K562 (cell line): ENCODE measurements around the gene FAM199X. TPM values are rescaled to one million over a fixed set of nuclear protein-coding genes. Genes with fewer than 3 reads are reported as not detected.

Experiments used
- ATAC-seq: fragments of 200-7000 bp; cut with Tn5 transposase; 3 replicates; pipeline ENCODE4 v1.9.1; 2020; ENCODE audit warnings: moderate library complexity
- BruUV-seq: library from RNA; stranded (reverse); fragments of 400-500 nt; replicated peaks from 2 replicates; lab custom pipeline; 2021; lab: Mats Ljungman, UMichigan
- CTCF ChIA-PET: fragments of 300-600 bp; formaldehyde crosslinking; extraction: SDS; loops from one replicate; lab custom pipeline; 2021; ENCODE audit warnings: low intra/inter-chr PET ratio; lab: Yijun Ruan, JAX
- POLR2A ChIA-PET: fragments of 300-600, 350-650 bp; sonication (Branson Sonifier 250); formaldehyde crosslinking; extraction: SDS; loops from one replicate; lab custom pipeline; 2021; ENCODE audit warnings: antibody characterized with exemption, inconsistent platforms; lab: Yijun Ruan, JAX
- DNase-seq, 4 experiments: peaks; one replicate each; pipeline versions ENCODE4 v3.0.0 to v3.0.0-alpha.2; 2011 to 2018; ENCODE audit warnings: low spot score in 3 of 4, mixed read lengths in 3 of 4; ENCODE audit errors: extremely low read depth in 1 of 4
- FAIRE-seq: peaks from 2 replicates; lab custom pipeline; 2011; peaks lifted over from hg19 to GRCh38; lab: Jason Lieb, UNC
- H2AFZ ChIP-seq: 2 replicates; pipeline ENCODE4 v1.6.0; 2011; ENCODE audit warnings: low read depth, low read length, control low read depth, inconsistent platforms
- H3K27ac ChIP-seq: fragments of 200-600 bp; 3 replicates; pipeline ENCODE4 v1.8.0; 2011; ENCODE audit warnings: low read depth, mild to moderate bottlenecking, control low read depth, inconsistent platforms, low read length, moderate library complexity, mixed read lengths; ENCODE audit errors: extremely low read depth
- H3K27me3 ChIP-seq, 2 experiments: fragments of 300-600 bp in 1 of 2; 2 replicates in 1 of 2; 3 replicates in 1 of 2; pipeline versions ENCODE4 v1.6.0 to v1.8.0; 2011; ENCODE audit warnings: inconsistent platforms in 2 of 2, low read length in 2 of 2, mild to moderate bottlenecking in 1 of 2, mixed read lengths in 1 of 2, moderate library complexity in 1 of 2; ENCODE audit not compliant: control insufficient read depth in 2 of 2, insufficient read depth in 2 of 2
- H3K36me3 ChIP-seq: fragments of 300-600 bp; 3 replicates; pipeline ENCODE4 v1.8.0; 2011; ENCODE audit warnings: mild to moderate bottlenecking, low read length, inconsistent platforms; ENCODE audit not compliant: control insufficient read depth, insufficient read depth
- H3K4me1 ChIP-seq, 2 experiments: fragments of 200-600 bp in 1 of 2; replicated peaks in 1 of 2; 2 replicates in 1 of 2; 3 replicates in 1 of 2; pipeline versions ENCODE4 v1.5.1 to v1.8.0; 2011; ENCODE audit warnings: inconsistent platforms in 2 of 2, low read length in 2 of 2, mild to moderate bottlenecking in 1 of 2, mixed read lengths in 1 of 2, moderate library complexity in 1 of 2; ENCODE audit not compliant: control insufficient read depth in 2 of 2, insufficient read depth in 2 of 2
- H3K4me2 ChIP-seq: 2 replicates; pipeline ENCODE4 v1.6.1; 2011; ENCODE audit warnings: low read length, control low read depth, inconsistent platforms, mixed read lengths; ENCODE audit not compliant: insufficient read depth
- H3K4me3 ChIP-seq: fragments of 200-600 bp; sonication (generic), shearing (Covaris generic); 2 replicates; pipeline ENCODE4 v1.5.1; 2016; ENCODE audit warnings: control low read depth, inconsistent platforms
- H3K79me2 ChIP-seq: fragments of 200-600 bp; 3 replicates; pipeline ENCODE4 v1.8.0; 2011; ENCODE audit warnings: low read length, inconsistent platforms; ENCODE audit not compliant: control insufficient read depth, insufficient read depth
- H3K9ac ChIP-seq, 2 experiments: 2 replicates each; pipeline versions ENCODE4 v1.6.0 to v1.6.1; 2011; ENCODE audit warnings: low read depth in 2 of 2, low read length in 2 of 2, control low read depth in 1 of 2, inconsistent platforms in 1 of 2, mild to moderate bottlenecking in 1 of 2, mixed read lengths in 1 of 2; ENCODE audit not compliant: insufficient read depth in 1 of 2
- H3K9me1 ChIP-seq: one replicate; pipeline ENCODE4 v1.6.0; 2011; ENCODE audit warnings: inconsistent platforms, mild to moderate bottlenecking, low read length, moderate library complexity; ENCODE audit not compliant: control insufficient read depth, insufficient read depth
- H3K9me3 ChIP-seq: replicated peaks from 2 replicates; pipeline ENCODE4 v1.5.1; 2011; ENCODE audit warnings: low read depth, low read length, inconsistent platforms; ENCODE audit not compliant: control insufficient read depth, insufficient read depth
- H4K20me1 ChIP-seq: replicated peaks from 2 replicates; pipeline ENCODE4 v1.6.1; 2011; ENCODE audit warnings: low read length, inconsistent platforms, mixed read lengths; ENCODE audit not compliant: control insufficient read depth, insufficient read depth
- PRDM10 ChIP-seq: fragments of 450-650 bp; IDR thresholded peaks from 2 replicates; pipeline ENCODE4 v1.6.1; 2018; ENCODE audit not compliant: partially characterized antibody
- WGBS: fragments of 100-300 bp; shearing (Covaris generic); methylation state at CpG from one replicate; pipeline ENCODE4 v1.1.6; 2016; ENCODE audit warnings: low coverage, mixed read lengths; ENCODE audit not compliant: insufficient coverage; ENCODE audit errors: missing lambda C conversion rate; 5-methylcytosine and 5-hydroxymethylcytosine counted together
- in situ Hi-C: fragments of 300-500 bp; cut with MboI; formaldehyde crosslinking; loops from 4 replicates; pipeline ENCODE4 v1.15.0; 2018; ENCODE audit warnings: inconsistent platforms, mixed read lengths
- intact Hi-C: fragments of 100-400 bp; cut with micrococcal nuclease; formaldehyde crosslinking; loops from 2 replicates; pipeline ENCODE4 v1.14.2; 2022
- polyA plus RNA-seq, 8 experiments: library from polyadenylated mRNA; depleted of rRNA in 4 of 8; stranded (reverse) in 5 of 8; unstranded in 3 of 8; fragments of >200 nt; fragmentation: Nextera tagmentation in 2 of 8; fragmentation: Illumina TruSeq in 1 of 8; extraction: Ambion mirVana in 2 of 8; extraction: Trizol in 1 of 8; gene quantifications; 2 replicates each; pipeline versions ENCODE4 v1.2.1 to v1.2.3, GENCODE V29; 2011 to 2014; ENCODE audit warnings: inconsistent platforms in 1 of 8, missing spikeins in 1 of 8
- total RNA-seq, 7 experiments: library from RNA; depleted of rRNA in 6 of 7; stranded (reverse); fragments of >200 nt in 6 of 7; fragmentation: Illumina TruSeq in 2 of 7; extraction: Trizol in 2 of 7; gene quantifications; 2 replicates each; pipeline versions ENCODE4 v1.2.1 to v1.2.3, GENCODE V29; 2011 to 2021; ENCODE audit warnings: low replicate concordance in 1 of 7
- TF ChIP-seq, protein P1 (sequence below): fragments of 250-450 bp; sonication (Bioruptor Pico); IDR thresholded peaks from 2 replicates; pipeline ENCODE4 v1.4.0; 2020; ENCODE audit warnings: borderline replicate concordance

The FAM199X gene
- total and polyA plus RNA-seq, 9 of the 15 experiments (the other 6 are each of a cell fraction or from before 2014, with no cell fraction given) = 4.6 to 22.2 (median 13.7) TPM

GRCh38 chrX:104195013-104195412 is 28.8 kb downstream of the FAM199X start:
- Histone ChIP-seq H2AFZ (no peak overlapping the region), H3K27ac (no peak overlapping the region), H3K36me3 (peaks cover 33% of the 10 kb centered on the region; the same call in 2 of the 3 replicates), H3K4me1 (no peaks in the 10 kb centered on the region), H3K4me3 (no peak overlapping the region), H3K79me2 (no peaks in the 10 kb centered on the region), H3K27me3 (no peaks in the 10 kb centered on the region), H3K9me3 (no peaks in the 10 kb centered on the region), H3K9me1 (no peaks in the 10 kb centered on the region), H4K20me1 (no peaks in the 10 kb centered on the region), H3K4me2 (no peak overlapping the region), H3K9ac (no peak overlapping the region)
- intact Hi-C loops (loop anchor here (5.0 kb wide), 1 partner anchor 147 kb away; no protein-coding TSS in a partner anchor), in situ Hi-C loops (no loop called here)
- no peak for TF ChIP-seq PRDM10
- TF ChIP-seq, protein P1, sequence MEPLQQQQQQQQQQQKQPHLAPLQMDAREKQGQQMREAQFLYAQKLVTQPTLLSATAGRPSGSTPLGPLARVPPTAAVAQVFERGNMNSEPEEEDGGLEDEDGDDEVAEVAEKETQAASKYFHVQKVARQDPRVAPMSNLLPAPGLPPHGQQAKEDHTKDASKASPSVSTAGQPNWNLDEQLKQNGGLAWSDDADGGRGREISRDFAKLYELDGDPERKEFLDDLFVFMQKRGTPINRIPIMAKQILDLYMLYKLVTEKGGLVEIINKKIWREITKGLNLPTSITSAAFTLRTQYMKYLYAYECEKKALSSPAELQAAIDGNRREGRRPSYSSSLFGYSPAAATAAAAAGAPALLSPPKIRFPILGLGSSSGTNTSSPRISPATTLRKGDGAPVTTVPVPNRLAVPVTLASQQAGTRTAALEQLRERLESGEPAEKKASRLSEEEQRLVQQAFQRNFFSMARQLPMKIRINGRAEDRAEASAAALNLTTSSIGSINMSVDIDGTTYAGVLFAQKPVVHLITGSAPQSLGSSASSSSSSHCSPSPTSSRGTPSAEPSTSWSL (CRISPR knock-in tag) = no peak
- ATAC-seq (no peak), FAIRE-seq (no peak), DNase-seq (no peak)
- WGBS = 0% methylated on average over 1 of the region's 1 CpG
- BruUV-seq = no TSS peak
- ChIA-PET CTCF (no interaction called here), POLR2A (no interaction called here)
